WTC11 (cell line): ENCODE measurements around the gene TMCC1. TPM values are rescaled to one million over a fixed set of nuclear protein-coding genes. Genes with fewer than 3 reads are reported as not detected.
A peak's percentile ranks its signal among the peaks of the same experiment; 100 is the strongest.
"Not testable (repeated sequence)": the region's sequence is repeated elsewhere in the genome, so short reads cannot be mapped to it uniquely, and the experiment has no call there.

Source experiments
- ATAC-seq: fragments of 200-7000 bp; cut with Tn5 transposase; 2 replicates; pipeline ENCODE4 v1.10.0; 2021; ENCODE audit warnings: mild to moderate bottlenecking, moderate library complexity
- CTCF ChIA-PET: fragments of 300-600 bp; sonication (Branson Sonifier 250); formaldehyde crosslinking; loops from one replicate; lab custom pipeline; 2021; ENCODE audit warnings: antibody characterized with exemption; lab: Charles Lee
- POLR2A ChIA-PET: fragments of 350-600 bp; sonication (Branson Sonifier 250); formaldehyde crosslinking; loops from one replicate; lab custom pipeline; 2021; ENCODE audit warnings: antibody characterized with exemption; lab: Charles Lee
- DNase-seq: peaks from one replicate; pipeline ENCODE4 v3.0.0; 2021; ENCODE audit warnings: low spot score
- H3K27ac Mint-ChIP-seq: 2 replicates; pipeline ENCODE4 v1.8.0; 2021; ENCODE audit warnings: mixed read lengths
- H3K27me3 Mint-ChIP-seq: 2 replicates; pipeline ENCODE4 v1.8.0; 2021; ENCODE audit warnings: low read depth, mild to moderate bottlenecking, moderate library complexity, mixed read lengths
- H3K36me3 Mint-ChIP-seq: 2 replicates; pipeline ENCODE4 v1.8.0; 2021; ENCODE audit warnings: mixed read lengths
- H3K4me1 Mint-ChIP-seq: 2 replicates; pipeline ENCODE4 v1.8.0; 2022; ENCODE audit warnings: mixed read lengths
- H3K4me3 Mint-ChIP-seq: 2 replicates; pipeline ENCODE4 v1.8.0; 2021; ENCODE audit warnings: mild to moderate bottlenecking, moderate library complexity, mixed read lengths
- H3K9me3 Mint-ChIP-seq: 2 replicates; pipeline ENCODE4 v1.8.0; 2021; ENCODE audit warnings: mixed read lengths
- ARID4B ChIP-seq: sonication (generic); formaldehyde crosslinking; IDR thresholded peaks from 2 replicates; pipeline ENCODE4 v1.8.0; 2023; ENCODE audit warnings: missing genetic modification reagents, mild to moderate bottlenecking, borderline replicate concordance
- ATF1 ChIP-seq: sonication (generic); formaldehyde crosslinking; IDR thresholded peaks from 2 replicates; pipeline ENCODE4 v1.8.1; 2023; ENCODE audit warnings: mild to moderate bottlenecking, moderate library complexity, missing genetic modification reagents
- CBFB ChIP-seq: sonication (generic); formaldehyde crosslinking; IDR thresholded peaks from 2 replicates; pipeline ENCODE4 v1.8.1; 2022; ENCODE audit warnings: mild to moderate bottlenecking, low read depth, missing genetic modification reagents
- CREB1 ChIP-seq: sonication (generic); formaldehyde crosslinking; IDR thresholded peaks from 2 replicates; pipeline ENCODE4 v1.8.0; 2023; ENCODE audit warnings: mild to moderate bottlenecking, missing genetic modification reagents
- ESRRA ChIP-seq: sonication (generic); formaldehyde crosslinking; IDR thresholded peaks from 2 replicates; pipeline ENCODE4 v1.8.1; 2022; ENCODE audit warnings: mild to moderate bottlenecking, missing genetic modification reagents, borderline replicate concordance
- HMGA2 ChIP-seq: fragments of 250-450 bp; sonication (Bioruptor Pico); IDR thresholded peaks from 2 replicates; pipeline ENCODE4 v1.4.0; 2021; ENCODE audit warnings: mild to moderate bottlenecking, moderate library complexity
- IRF1 ChIP-seq: sonication (generic); formaldehyde crosslinking; IDR thresholded peaks from 2 replicates; pipeline ENCODE4 v1.8.0; 2023; ENCODE audit warnings: missing genetic modification reagents
- NFE2L1 ChIP-seq: sonication (generic); formaldehyde crosslinking; IDR thresholded peaks from 2 replicates; pipeline ENCODE4 v1.8.1; 2023; ENCODE audit warnings: missing genetic modification reagents
- NFYB ChIP-seq: sonication (generic); formaldehyde crosslinking; conservative IDR thresholded peaks from 2 replicates; pipeline ENCODE4 v1.8.0; 2022; ENCODE audit warnings: low read depth, missing genetic modification reagents
- NR3C1 ChIP-seq: sonication (generic); formaldehyde crosslinking; conservative IDR thresholded peaks from 2 replicates; pipeline ENCODE4 v1.8.1; 2023; ENCODE audit warnings: low read depth, mild to moderate bottlenecking, missing genetic modification reagents
- PREB ChIP-seq: sonication (generic); formaldehyde crosslinking; IDR thresholded peaks from 2 replicates; pipeline ENCODE4 v1.8.1; 2022; ENCODE audit warnings: mild to moderate bottlenecking, missing genetic modification reagents, moderate library complexity, borderline replicate concordance
- ZNF138 ChIP-seq: sonication (generic); formaldehyde crosslinking; conservative IDR thresholded peaks from 2 replicates; pipeline ENCODE4 v1.8.1; 2022; ENCODE audit warnings: mild to moderate bottlenecking, moderate library complexity, missing genetic modification reagents
- ZNF396 ChIP-seq: fragments of 250-450 bp; sonication (Bioruptor Pico); IDR thresholded peaks from 2 replicates; pipeline ENCODE4 v1.8.0; 2021; ENCODE audit warnings: mild to moderate bottlenecking, moderate library complexity, borderline replicate concordance
- ZNF416 ChIP-seq: fragments of 250-450 bp; sonication (Bioruptor Pico); IDR thresholded peaks from 2 replicates; pipeline ENCODE4 v1.9.0; 2021; ENCODE audit warnings: mild to moderate bottlenecking, inconsistent platforms
- ZNF532 ChIP-seq: fragments of 250-450 bp; sonication (Bioruptor Pico); IDR thresholded peaks from 2 replicates; pipeline ENCODE4 v1.9.0; 2021; ENCODE audit warnings: mild to moderate bottlenecking, borderline replicate concordance
- total RNA-seq: library from RNA; stranded (reverse); gene quantifications from 3 replicates; pipeline ENCODE4 v1.2.3, GENCODE V29; 2021

TMCC1 gene
- total RNA-seq, 1 experiment from 2014 or later = 29.3 TPM

GRCh38 chr3:129911261-129911861 lies 17.9 kb upstream of the TMCC1 start:
- no peak overlapping the region for H3K27ac Mint-ChIP-seq
- TF ChIP-seq CREB1 (CRISPR knock-in tag) (no peak), ESRRA (CRISPR knock-in tag) (no peak), HMGA2 (peak; percentile 100)
- H3K9me3 Mint-ChIP-seq = peaks cover 53% of the 10 kb centered on the region
- ChIA-PET CTCF (interaction anchor here (0.9 to 1.5 kb wide), 2 partner anchors 30 to 421 kb away, joined by 3 read pairs; no protein-coding TSS in a partner anchor), POLR2A (no interaction called here)
- ATAC-seq (no peak), DNase-seq (no peak)
- H3K27me3 Mint-ChIP-seq = peaks cover 1% of the 10 kb centered on the region
- H3K4me3 Mint-ChIP-seq = no peak overlapping the region
- no peaks in the 10 kb centered on the region for H3K4me1 Mint-ChIP-seq
- peaks cover 31% of the 10 kb centered on the region for H3K36me3 Mint-ChIP-seq

GRCh38 chr3:129909235-129909634 lies 15.7 kb upstream of the TMCC1 start:
- DNase-seq, H3K4me1 Mint-ChIP-seq, H3K4me3 Mint-ChIP-seq, POLR2A ChIA-PET, ATAC-seq, H3K27ac Mint-ChIP-seq: not testable (repeated sequence)
- Mint-ChIP-seq H3K9me3 (peaks cover 54% of the 10 kb centered on the region), H3K36me3 (peaks cover 39% of the 10 kb centered on the region), H3K27me3 (peaks cover 11% of the 10 kb centered on the region)
- CTCF ChIA-PET = interaction anchor here (0.6 kb wide), 1 partner anchor 420 kb away, joined by 4 read pairs; no protein-coding TSS in a partner anchor

GRCh38 chr3:129908417-129908816 lies 14.9 kb upstream of the TMCC1 start:
- no peak overlapping the region for H3K4me3 Mint-ChIP-seq
- TF ChIP-seq ZNF138 (CRISPR knock-in tag) = no peak
- TF ChIP-seq IRF1 (CRISPR knock-in tag) = no peak
- no peak for TF ChIP-seq ZNF416 (CRISPR knock-in tag)
- H3K9me3 Mint-ChIP-seq = peaks cover 62% of the 10 kb centered on the region
- no peak for DNase-seq
- no peak overlapping the region for H3K27ac Mint-ChIP-seq
- H3K36me3 Mint-ChIP-seq = peaks cover 45% of the 10 kb centered on the region
- ATAC-seq = no peak
- ChIA-PET CTCF (no interaction called here), POLR2A (no interaction called here)
- H3K27me3 Mint-ChIP-seq = peaks cover 11% of the 10 kb centered on the region
- no peaks in the 10 kb centered on the region for H3K4me1 Mint-ChIP-seq

- Mint-ChIP-seq H3K27me3 (peaks cover 13% of the 10 kb centered on the region), H3K36me3 (peaks cover 50% of the 10 kb centered on the region), H3K9me3 (peaks cover 69% of the 10 kb centered on the region)
- ATAC-seq, CTCF ChIA-PET, DNase-seq, H3K27ac Mint-ChIP-seq, H3K4me3 Mint-ChIP-seq, H3K4me1 Mint-ChIP-seq, POLR2A ChIA-PET: not testable (repeated sequence)
These were observed 7.8 kb upstream of the TMCC1 start for GRCh38 chr3:129901272-129901671.

GRCh38 chr3:129897026-129897425 lies 3.5 kb upstream of the TMCC1 start:
- peaks cover 28% of the 10 kb centered on the region for H3K9me3 Mint-ChIP-seq
- ChIA-PET CTCF (no interaction called here), POLR2A (no interaction called here)
- TF ChIP-seq NFE2L1 (no peak), NR3C1 (CRISPR knock-in tag) (no peak), ARID4B (CRISPR knock-in tag) (no peak), PREB (CRISPR knock-in tag) (no peak), NFYB (CRISPR knock-in tag) (no peak), CBFB (CRISPR knock-in tag) (no peak), ATF1 (CRISPR knock-in tag) (no peak), ZNF532 (CRISPR knock-in tag) (no peak), ZNF396 (no peak)
- H3K4me3 Mint-ChIP-seq = no peak overlapping the region
- ATAC-seq = no peak
- H3K27ac Mint-ChIP-seq = no peak overlapping the region
- DNase-seq = no peak
- peaks cover 14% of the 10 kb centered on the region for H3K36me3 Mint-ChIP-seq
- H3K4me1 Mint-ChIP-seq = peaks cover 9% of the 10 kb centered on the region
- H3K27me3 Mint-ChIP-seq = peaks cover 4% of the 10 kb centered on the region
